CD4-positive, CD25-positive, alpha-beta regulatory T cell (primary cell): ENCODE measurements around the gene CELF2. TPM values are rescaled to one million over a fixed set of nuclear protein-coding genes. Genes with fewer than 3 reads are reported as not detected.
A peak's percentile ranks its signal among the peaks of the same experiment; 100 is the strongest.

Source experiments
- ATAC-seq, 2 donors: fragments of 150-1000 bp; cut with Tn5 transposase; one replicate each; pipeline ENCODE4 v1.10.0; 2021; ENCODE audit warnings: low read depth in 2 of 2, moderate number of reproducible peaks in 2 of 2, moderate library complexity in 1 of 2
- DNase-seq, 3 donors: peaks; one replicate each; pipeline versions ENCODE4 v3.0.0 to v3.0.0-alpha.2; 2012 to 2022; ENCODE audit warnings: mixed read lengths in 1 of 3
- H3K27ac ChIP-seq: one replicate; pipeline ENCODE4 v1.7.0; 2013; ENCODE audit warnings: mild to moderate bottlenecking, low read length; ENCODE audit not compliant: insufficient read depth, poor library complexity, severe bottlenecking
- H3K27me3 ChIP-seq: one replicate; pipeline ENCODE4 v1.7.0; 2013; ENCODE audit warnings: low read length; ENCODE audit not compliant: control insufficient read depth, insufficient read depth
- H3K36me3 ChIP-seq: one replicate; pipeline ENCODE4 v1.7.0; 2013; ENCODE audit warnings: mild to moderate bottlenecking, low read length, moderate library complexity; ENCODE audit not compliant: control insufficient read depth, insufficient read depth
- H3K4me1 ChIP-seq: 2 replicates; pipeline ENCODE4 v1.7.0; 2013; ENCODE audit warnings: mild to moderate bottlenecking, low read length; ENCODE audit not compliant: insufficient read depth, control insufficient read depth, poor library complexity, severe bottlenecking
- H3K4me3 ChIP-seq: one replicate; pipeline ENCODE4 v1.7.0; 2013; ENCODE audit warnings: low read depth, mild to moderate bottlenecking, low read length, moderate library complexity
- H3K9me3 ChIP-seq, 2 experiments: 1 replicate in 1 of 2; 2 replicates in 1 of 2; pipeline ENCODE4 v1.7.0; 2013; ENCODE audit warnings: low read length in 2 of 2, mild to moderate bottlenecking in 1 of 2, moderate library complexity in 1 of 2; ENCODE audit not compliant: control insufficient read depth in 2 of 2
- H3K27ac Mint-ChIP-seq, 3 donors: one replicate each; pipeline ENCODE4 v1.8.0; 2020 to 2022; ENCODE audit warnings: mild to moderate bottlenecking in 3 of 3, mixed read lengths in 3 of 3, moderate library complexity in 2 of 3
- H3K27me3 Mint-ChIP-seq: one replicate; pipeline ENCODE4 v1.8.0; 2022; ENCODE audit warnings: mild to moderate bottlenecking, mixed read lengths
- H3K36me3 Mint-ChIP-seq: one replicate; pipeline ENCODE4 v1.8.0; 2020; ENCODE audit warnings: mixed read lengths
- H3K4me1 Mint-ChIP-seq, 4 donors: one replicate each; pipeline ENCODE4 v1.8.0; 2020 to 2022; ENCODE audit warnings: mixed read lengths in 4 of 4, mild to moderate bottlenecking in 1 of 4
- H3K4me3 Mint-ChIP-seq, 4 donors: one replicate each; pipeline ENCODE4 v1.8.0; 2020 to 2022; ENCODE audit warnings: mild to moderate bottlenecking in 4 of 4, mixed read lengths in 4 of 4, moderate library complexity in 3 of 4
- H3K9me3 Mint-ChIP-seq, 7 donors: one replicate each; pipeline ENCODE4 v1.8.0; 2020 to 2022; ENCODE audit warnings: mixed read lengths in 7 of 7, mild to moderate bottlenecking in 3 of 7, moderate library complexity in 2 of 7
- polyA plus RNA-seq, 4 donors: library from polyadenylated mRNA; unstranded; fragments of 300-500 nt; fragmentation: Illumina TruSeq; gene quantifications; one replicate each; pipeline ENCODE4 v1.2.3, GENCODE V29; 2021
- total RNA-seq: library from RNA; stranded (reverse); gene quantifications from one replicate; pipeline ENCODE4 v1.2.3, GENCODE V29; 2022

Gene CELF2
- total and polyA plus RNA-seq, 5 donors from 2014 or later = 117 to 230 (median 150) TPM

- Mint-ChIP-seq H3K36me3 (peaks cover 33% of the 10 kb centered on the region), H3K27me3 (no peaks in the 10 kb centered on the region), H3K9me3 (no peaks in the 10 kb centered on the region), H3K4me1 (peaks cover 45 to 92% (median 77%) of the 10 kb centered on the region in 4 donors), H3K27ac (peak overlapping the region; percentile 92 to 98 (median 94)), H3K4me3 (peak overlapping the region; percentile 63 to 76 (median 72))
- Histone ChIP-seq H3K27me3 (no peaks in the 10 kb centered on the region), H3K4me3 (peak overlapping the region; percentile 66), H3K9me3 (no peaks in the 10 kb centered on the region), H3K36me3 (peaks cover 75% of the 10 kb centered on the region), H3K4me1 (peaks cover 66% of the 10 kb centered on the region), H3K27ac (peak overlapping the region; percentile 83)
- peak; percentile 35 to 76 (median 48) for DNase-seq
- ATAC-seq = peak; percentile 54 to 59
These were observed 208.3 kb downstream of the CELF2 start for GRCh38 chr10:11225935-11226334.

- Mint-ChIP-seq H3K27me3 (no peaks in the 10 kb centered on the region), H3K36me3 (peaks cover 37% of the 10 kb centered on the region), H3K4me1 (peaks cover 41 to 95% (median 80%) of the 10 kb centered on the region in 4 donors), H3K4me3 (peak overlapping the region; percentile 58 to 76 (median 70)), H3K27ac (peak overlapping the region; percentile 92 to 98 (median 94)), H3K9me3 (no peaks in the 10 kb centered on the region)
- Histone ChIP-seq H3K4me1 (peaks cover 78% of the 10 kb centered on the region), H3K9me3 (no peaks in the 10 kb centered on the region), H3K4me3 (peak overlapping the region; percentile 66), H3K27me3 (no peaks in the 10 kb centered on the region), H3K36me3 (peaks cover 67% of the 10 kb centered on the region), H3K27ac (peak overlapping the region; percentile 83)
- DNase-seq = peak in 1 of 3 donors; percentile 40
- ATAC-seq = peak; percentile 16
These were observed 209.4 kb downstream of the CELF2 start for GRCh38 chr10:11227103-11227502.

- Histone ChIP-seq H3K27me3 (no peaks in the 10 kb centered on the region), H3K36me3 (peaks cover 57% of the 10 kb centered on the region), H3K4me1 (peaks cover 94% of the 10 kb centered on the region), H3K4me3 (no peak overlapping the region), H3K27ac (peak overlapping the region; percentile 36), H3K9me3 (no peaks in the 10 kb centered on the region)
- Mint-ChIP-seq H3K4me1 (peaks cover 37 to 98% (median 87%) of the 10 kb centered on the region in 4 donors), H3K27ac (peak overlapping the region in 1 of 3 donors; percentile 83), H3K36me3 (peaks cover 40% of the 10 kb centered on the region), H3K9me3 (no peaks in the 10 kb centered on the region), H3K4me3 (peak overlapping the region in 3 of 4 donors; percentile 5 to 68 (median 41)), H3K27me3 (no peaks in the 10 kb centered on the region)
- no peak for ATAC-seq
- no peak for DNase-seq
These were observed 212.2 kb downstream of the CELF2 start for GRCh38 chr10:11229893-11230292.

- Histone ChIP-seq H3K27me3 (no peaks in the 10 kb centered on the region), H3K9me3 (no peaks in the 10 kb centered on the region), H3K4me3 (peak overlapping the region; percentile 11), H3K4me1 (peaks cover 94% of the 10 kb centered on the region), H3K36me3 (peaks cover 51% of the 10 kb centered on the region), H3K27ac (peak overlapping the region; percentile 36)
- H3K4me3 Mint-ChIP-seq = peak overlapping the region; percentile 16 to 71 (median 30)
- no peaks in the 10 kb centered on the region for H3K27me3 Mint-ChIP-seq
- H3K9me3 Mint-ChIP-seq = no peaks in the 10 kb centered on the region
- peaks cover 38 to 98% (median 87%) of the 10 kb centered on the region in 4 donors for H3K4me1 Mint-ChIP-seq
- peak overlapping the region; percentile 54 to 97 (median 63) for H3K27ac Mint-ChIP-seq
- ATAC-seq (no peak), DNase-seq (no peak)
- peaks cover 35% of the 10 kb centered on the region for H3K36me3 Mint-ChIP-seq
These were observed 213.0 kb downstream of the CELF2 start for GRCh38 chr10:11230498-11231167.

GRCh38 chr10:11231285-11231684 is 213.6 kb downstream of the CELF2 start:
- no peak for DNase-seq
- Mint-ChIP-seq H3K4me1 (peaks cover 41 to 98% (median 87%) of the 10 kb centered on the region in 4 donors), H3K36me3 (peaks cover 35% of the 10 kb centered on the region), H3K9me3 (no peaks in the 10 kb centered on the region), H3K27ac (peak overlapping the region; percentile 17 to 97 (median 54)), H3K27me3 (no peaks in the 10 kb centered on the region), H3K4me3 (peak overlapping the region; percentile 16 to 71 (median 18))
- H3K4me3 ChIP-seq = peak overlapping the region; percentile 11
- H3K27me3 ChIP-seq = no peaks in the 10 kb centered on the region
- peaks cover 51% of the 10 kb centered on the region for H3K36me3 ChIP-seq
- ATAC-seq = no peak
- H3K27ac ChIP-seq = peak overlapping the region; percentile 34
- no peaks in the 10 kb centered on the region for H3K9me3 ChIP-seq
- peaks cover 94% of the 10 kb centered on the region for H3K4me1 ChIP-seq

- Histone ChIP-seq H3K9me3 (no peaks in the 10 kb centered on the region), H3K36me3 (peaks cover 44% of the 10 kb centered on the region), H3K4me3 (peak overlapping the region; percentile 42), H3K27ac (peak overlapping the region; percentile 44), H3K4me1 (peaks cover 94% of the 10 kb centered on the region), H3K27me3 (no peaks in the 10 kb centered on the region)
- H3K27ac Mint-ChIP-seq = peak overlapping the region; percentile 39 to 92 (median 79)
- peak in 1 of 3 donors; percentile 31 for DNase-seq
- H3K36me3 Mint-ChIP-seq = peaks cover 32% of the 10 kb centered on the region
- ATAC-seq = peak; percentile 55 to 57
- no peaks in the 10 kb centered on the region for H3K9me3 Mint-ChIP-seq
- H3K4me1 Mint-ChIP-seq = peaks cover 48 to 98% (median 86%) of the 10 kb centered on the region in 4 donors
- peak overlapping the region; percentile 9 to 69 (median 46) for H3K4me3 Mint-ChIP-seq
- no peaks in the 10 kb centered on the region for H3K27me3 Mint-ChIP-seq
These were observed 214.7 kb downstream of the CELF2 start for GRCh38 chr10:11232222-11232961.

- H3K4me3 Mint-ChIP-seq = peak overlapping the region; percentile 46 to 87 (median 57)
- H3K4me1 ChIP-seq = peaks cover 95% of the 10 kb centered on the region
- peak overlapping the region; percentile 59 for H3K4me3 ChIP-seq
- H3K27ac ChIP-seq = peak overlapping the region; percentile 70
- DNase-seq (no peak), ATAC-seq (no peak)
- no peaks in the 10 kb centered on the region for H3K9me3 Mint-ChIP-seq
- H3K9me3 ChIP-seq = no peaks in the 10 kb centered on the region
- H3K36me3 ChIP-seq = peaks cover 35% of the 10 kb centered on the region
- H3K27me3 Mint-ChIP-seq = no peaks in the 10 kb centered on the region
- H3K36me3 Mint-ChIP-seq = peaks cover 31% of the 10 kb centered on the region
- H3K4me1 Mint-ChIP-seq = peaks cover 51 to 83% (median 77%) of the 10 kb centered on the region in 4 donors
- no peaks in the 10 kb centered on the region for H3K27me3 ChIP-seq
- H3K27ac Mint-ChIP-seq = peak overlapping the region; percentile 39 to 94 (median 62)
These were observed 217.3 kb downstream of the CELF2 start for GRCh38 chr10:11234857-11235531.
